Subcutaneous adipose tissue (tissue), 4 donors: ENCODE data around the gene GNAO1. TPM values are rescaled to one million over a fixed set of nuclear protein-coding genes. Genes with fewer than 3 reads are reported as not detected.

Source experiments
- total RNA-seq, 4 donors: library from RNA; depleted of rRNA; stranded (reverse); fragments of >200 nt; gene quantifications; one replicate each; pipeline ENCODE4 v1.1.0, GENCODE V29; 2016
- TF ChIP-seq, protein P1 (sequence below): fragments of 450-650 bp; IDR thresholded peaks from one replicate; pipeline ENCODE4 v1.5.1; 2016; ENCODE audit warnings: low read depth, mild to moderate bottlenecking, control low read depth, antibody characterized with exemption, moderate library complexity

Gene GNAO1
- total RNA-seq, 4 donors from 2014 or later, result 0.44 to 1.6 (median 0.63) TPM

DNA sequence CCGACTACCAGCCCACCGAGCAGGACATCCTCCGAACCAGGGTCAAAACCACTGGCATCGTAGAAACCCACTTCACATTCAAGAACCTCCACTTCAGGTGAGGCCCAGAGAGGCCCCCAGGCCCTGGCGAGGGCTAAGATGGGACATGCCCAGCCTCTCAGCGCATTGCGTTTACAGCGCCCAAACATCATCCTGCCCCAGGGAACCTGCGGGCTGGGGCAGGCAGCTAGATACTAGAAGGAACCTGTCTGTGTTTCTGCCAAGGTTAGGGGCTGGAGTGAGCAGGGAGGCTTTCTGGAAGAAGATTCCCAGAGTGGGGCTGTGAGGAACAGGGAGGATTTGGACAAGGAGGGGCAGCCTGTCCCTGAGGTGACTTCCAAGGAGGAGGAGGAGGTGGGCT is 143.5 kb downstream of the GNAO1 start:
- TF ChIP-seq, protein P1, sequence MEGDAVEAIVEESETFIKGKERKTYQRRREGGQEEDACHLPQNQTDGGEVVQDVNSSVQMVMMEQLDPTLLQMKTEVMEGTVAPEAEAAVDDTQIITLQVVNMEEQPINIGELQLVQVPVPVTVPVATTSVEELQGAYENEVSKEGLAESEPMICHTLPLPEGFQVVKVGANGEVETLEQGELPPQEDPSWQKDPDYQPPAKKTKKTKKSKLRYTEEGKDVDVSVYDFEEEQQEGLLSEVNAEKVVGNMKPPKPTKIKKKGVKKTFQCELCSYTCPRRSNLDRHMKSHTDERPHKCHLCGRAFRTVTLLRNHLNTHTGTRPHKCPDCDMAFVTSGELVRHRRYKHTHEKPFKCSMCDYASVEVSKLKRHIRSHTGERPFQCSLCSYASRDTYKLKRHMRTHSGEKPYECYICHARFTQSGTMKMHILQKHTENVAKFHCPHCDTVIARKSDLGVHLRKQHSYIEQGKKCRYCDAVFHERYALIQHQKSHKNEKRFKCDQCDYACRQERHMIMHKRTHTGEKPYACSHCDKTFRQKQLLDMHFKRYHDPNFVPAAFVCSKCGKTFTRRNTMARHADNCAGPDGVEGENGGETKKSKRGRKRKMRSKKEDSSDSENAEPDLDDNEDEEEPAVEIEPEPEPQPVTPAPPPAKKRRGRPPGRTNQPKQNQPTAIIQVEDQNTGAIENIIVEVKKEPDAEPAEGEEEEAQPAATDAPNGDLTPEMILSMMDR, result no peak

- TF ChIP-seq, protein P1, result no peak
Observed at GRCh38 chr16:56336071-56336688, 144.9 kb downstream of the GNAO1 start.

GRCh38 chr16:56336711-56337110 is 145.4 kb downstream of the GNAO1 start:
- TF ChIP-seq, protein P1, result no peak

DNA sequence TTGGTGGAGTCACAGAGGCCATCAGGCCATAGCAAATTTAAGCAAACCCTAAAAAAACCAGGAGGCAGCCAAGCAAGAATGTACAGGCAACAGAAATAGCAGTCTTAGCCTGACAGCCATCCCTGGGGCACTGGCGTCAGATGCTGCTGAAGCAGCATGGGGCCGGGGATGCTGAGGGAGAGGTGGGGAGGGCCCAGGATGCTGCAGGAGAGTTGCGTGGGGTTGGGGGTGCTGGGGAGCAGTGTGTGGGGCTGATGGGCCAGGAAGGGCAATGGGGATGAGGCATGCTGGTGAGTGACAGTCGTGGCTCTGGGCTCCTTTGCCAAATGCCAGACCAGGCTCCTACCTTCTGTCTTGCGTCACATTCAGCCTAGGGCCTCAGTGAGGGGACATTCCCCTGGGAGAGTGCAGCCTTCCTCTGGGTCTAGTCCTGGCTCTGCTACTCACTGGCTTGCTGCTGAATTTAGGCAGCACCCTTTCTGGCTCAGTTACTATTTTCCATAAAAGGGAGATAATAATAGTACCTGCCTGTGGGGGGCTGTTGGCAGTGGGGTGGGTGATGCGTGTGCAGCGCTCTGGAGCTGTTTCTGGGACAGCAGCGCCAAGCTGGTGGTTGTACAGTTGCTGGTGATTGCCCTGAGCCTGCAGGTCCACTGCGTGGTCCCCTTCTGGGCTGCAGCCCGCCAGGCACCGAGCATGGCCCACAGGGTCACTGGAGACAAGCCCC is 146.0 kb downstream of the GNAO1 start:
- TF ChIP-seq, protein P1, result no peak

GRCh38 chr16:56337858-56338325 is 146.6 kb downstream of the GNAO1 start:
- TF ChIP-seq, protein P1, result no peak

DNA sequence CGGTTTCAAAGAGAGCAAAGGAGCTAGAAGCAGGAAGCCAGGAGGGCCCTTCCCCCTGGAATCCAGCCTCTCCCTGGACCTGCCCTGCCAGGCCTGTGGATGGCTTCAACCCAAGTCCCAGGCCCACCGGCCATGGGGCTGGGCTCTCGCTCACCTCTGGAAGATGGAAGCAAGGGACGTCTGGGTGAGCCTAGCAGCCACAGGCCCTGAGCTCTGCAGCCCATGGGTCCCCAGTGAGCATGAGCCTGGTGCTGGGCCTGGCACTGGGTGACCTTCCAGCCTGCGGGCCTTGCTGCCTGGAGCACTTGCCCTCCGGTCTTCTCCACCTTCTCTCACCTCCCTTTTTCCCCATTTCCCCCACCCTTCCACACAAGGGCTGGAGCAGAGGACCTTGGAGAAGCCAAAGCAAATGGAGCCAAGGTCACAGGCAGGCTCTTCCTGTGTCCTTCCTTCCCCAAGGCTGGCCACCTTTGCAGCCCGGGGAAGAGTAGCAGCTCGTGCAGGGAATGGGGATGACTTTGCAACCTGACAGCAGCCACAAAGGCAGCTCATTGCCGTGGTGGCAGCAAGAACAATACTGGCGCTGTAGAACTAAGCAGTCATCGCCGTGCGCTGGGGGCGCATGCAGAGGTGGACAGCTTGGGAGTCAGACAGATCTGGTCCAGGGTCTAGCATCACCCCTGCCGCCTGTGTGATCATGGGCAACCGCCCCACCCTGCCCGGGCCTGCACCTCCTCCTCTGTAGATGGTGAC is 147.5 kb downstream of the GNAO1 start:
- TF ChIP-seq, protein P1, result no peak
